Measurements from ENCODE around the gene CBFA2T2.
A peak's percentile ranks its signal among the peaks of the same experiment; 100 is the strongest.
"Not testable (repeated sequence)": the region's sequence is repeated elsewhere in the genome, so short reads cannot be mapped to it uniquely, and the experiment has no call there.

Gene CBFA2T2

DNA sequence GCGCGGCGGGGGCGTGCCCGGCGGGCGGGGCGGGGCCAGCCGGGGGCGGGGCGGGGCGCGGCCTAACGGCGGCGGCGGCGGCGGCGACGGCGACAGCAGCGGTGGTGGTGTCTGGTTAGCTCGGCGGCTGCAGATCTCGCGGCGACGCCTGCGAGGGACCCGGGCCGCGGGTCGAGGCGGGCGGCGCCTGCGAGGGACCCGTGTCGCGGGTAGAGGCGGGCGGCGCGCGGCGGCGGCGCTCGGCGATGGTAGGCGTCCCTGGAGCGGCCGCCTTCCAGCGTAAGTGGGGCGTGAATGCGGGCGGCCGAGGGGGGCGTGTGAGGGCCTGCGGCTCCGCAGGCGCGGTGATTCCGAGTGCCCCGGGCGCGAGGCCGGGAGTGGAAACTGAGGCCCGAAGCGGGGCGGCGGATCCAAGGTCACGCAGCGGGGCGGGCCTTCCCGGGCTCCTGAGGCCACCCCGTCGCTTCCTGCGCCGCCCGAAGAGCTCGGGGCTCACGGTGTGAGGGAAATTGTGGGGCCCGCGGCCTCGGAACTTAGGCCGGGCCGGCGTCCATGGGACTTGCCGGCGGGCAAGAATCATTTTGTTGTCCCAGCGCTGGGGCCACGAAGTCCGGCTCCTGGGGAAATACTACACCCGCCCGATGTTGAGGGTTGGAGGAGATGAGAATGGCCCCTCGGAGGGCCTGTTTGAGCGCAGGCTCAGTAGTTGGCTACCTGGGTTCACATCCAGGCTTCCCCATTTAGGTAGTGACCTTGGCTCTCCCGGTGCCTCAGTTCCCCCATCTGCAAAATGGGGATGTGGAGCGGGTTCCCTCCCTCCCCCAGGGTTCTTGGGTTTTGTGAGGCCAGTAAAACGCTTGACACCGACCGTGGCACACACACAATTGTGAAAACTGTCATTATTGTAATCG, at the start of gene CBFA2T2:
Gene CBFA2T2, plus strand, starts transcription at position 74 of the 911 bp plus-strand sequence. Its CDS starts 172 bp downstream, at position 246.
- peak in 28 of 56 donors; percentile 26 to 84 (median 71) for DNase-seq

DNA sequence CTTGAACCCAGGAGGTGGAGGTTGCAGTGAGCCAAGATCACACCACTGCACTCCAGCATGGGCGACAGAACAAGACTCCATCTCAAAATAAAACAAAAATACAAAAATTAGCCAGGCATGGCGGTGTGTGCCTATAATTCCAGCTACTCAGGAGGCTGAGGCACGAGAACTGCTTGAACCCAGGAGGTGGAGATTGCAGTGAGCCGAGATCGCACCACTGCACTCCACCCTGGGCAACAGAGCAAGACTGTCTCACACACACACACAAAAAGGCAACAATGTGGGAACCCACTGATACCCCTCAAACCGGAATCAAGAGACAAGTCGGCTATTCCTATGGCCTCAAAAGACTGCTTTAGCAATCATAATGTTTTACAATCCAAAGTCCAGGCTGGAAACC, 49.3 kb upstream of the CBFA2T2 start:
- not testable (repeated sequence) for DNase-seq

DNA sequence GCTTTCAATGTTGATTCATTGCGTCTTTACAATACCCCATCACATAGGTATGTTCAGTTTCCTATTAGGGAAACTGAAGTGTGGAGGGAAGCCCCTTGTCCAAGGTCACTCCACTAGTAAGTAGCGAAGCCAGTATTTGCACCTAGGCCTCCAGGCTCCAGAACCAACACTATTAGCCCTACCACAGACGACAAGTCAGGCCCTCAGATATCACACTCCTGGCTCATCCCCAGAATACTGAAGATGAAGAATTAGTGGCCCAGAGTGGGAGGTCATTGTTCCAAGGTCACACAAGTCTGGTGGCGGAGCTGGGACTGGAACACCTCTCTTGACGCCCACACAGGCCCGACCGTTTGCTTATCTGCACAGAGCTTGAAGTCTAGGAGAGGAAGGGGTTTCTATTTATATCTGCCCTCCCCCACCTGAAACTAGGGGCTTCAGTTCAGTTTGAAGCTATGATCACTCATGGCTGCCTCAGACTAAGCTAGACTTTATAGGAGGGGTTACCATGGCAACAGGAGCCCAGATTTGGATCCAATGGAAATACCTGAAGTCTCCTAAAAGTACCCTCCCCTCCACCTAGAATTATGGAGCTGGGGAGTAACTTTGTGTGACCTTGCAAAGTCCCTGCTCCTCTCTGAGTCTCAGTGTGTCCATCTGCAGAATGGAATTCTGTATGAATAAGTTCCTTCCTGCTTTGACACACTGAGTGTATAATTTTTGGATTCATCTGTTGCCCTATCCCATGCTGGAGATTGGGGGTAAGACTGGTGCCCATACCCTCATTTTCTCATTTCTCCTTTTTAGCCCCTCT, 48.5 kb upstream of the CBFA2T2 start:
- peak in 2 of 56 donors; percentile 13 to 28 for DNase-seq

DNA sequence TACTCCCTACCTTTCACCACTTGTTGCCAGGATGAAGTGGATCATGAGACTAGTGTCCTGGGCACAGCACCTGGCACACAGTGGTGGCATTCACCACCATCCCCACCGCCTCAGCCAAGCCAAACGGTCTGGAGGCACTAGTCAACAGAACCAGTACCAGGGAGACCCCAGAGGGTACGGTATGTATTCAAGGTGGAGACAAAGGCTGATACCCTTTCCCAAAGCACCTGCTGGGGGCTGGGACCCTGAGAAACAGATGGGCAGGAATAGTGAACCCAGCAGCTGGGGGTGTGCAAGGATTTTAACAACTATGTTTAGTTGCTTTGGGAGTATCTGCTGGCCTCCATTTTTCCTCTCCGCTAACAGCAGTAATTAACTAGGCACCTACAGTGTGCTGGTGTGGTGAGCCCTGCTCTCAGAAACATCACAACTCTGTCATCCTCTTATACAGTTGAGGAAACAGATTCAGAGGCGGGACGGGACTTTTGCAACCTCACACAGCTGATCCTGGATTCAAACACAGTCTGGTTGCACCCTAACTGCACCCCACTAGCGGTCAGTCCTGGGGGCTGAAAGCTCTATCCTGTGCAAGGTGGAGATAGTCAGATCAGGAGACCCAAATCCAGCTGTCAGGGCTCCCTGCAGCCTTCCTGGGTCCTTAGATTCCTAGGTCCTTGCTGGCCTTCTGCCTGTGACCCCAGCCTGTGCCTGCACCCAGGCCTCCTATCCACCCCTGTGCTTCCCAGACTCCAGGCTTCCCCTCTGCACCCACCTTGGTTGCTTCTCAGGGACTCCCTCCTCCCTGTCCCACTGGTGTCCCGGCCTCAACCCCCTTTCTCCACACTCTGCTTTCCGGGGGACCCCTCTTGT, 47.5 kb upstream of the CBFA2T2 start:
- DNase-seq = peak in 3 of 56 donors; percentile 7 to 23 (median 11)

DNA sequence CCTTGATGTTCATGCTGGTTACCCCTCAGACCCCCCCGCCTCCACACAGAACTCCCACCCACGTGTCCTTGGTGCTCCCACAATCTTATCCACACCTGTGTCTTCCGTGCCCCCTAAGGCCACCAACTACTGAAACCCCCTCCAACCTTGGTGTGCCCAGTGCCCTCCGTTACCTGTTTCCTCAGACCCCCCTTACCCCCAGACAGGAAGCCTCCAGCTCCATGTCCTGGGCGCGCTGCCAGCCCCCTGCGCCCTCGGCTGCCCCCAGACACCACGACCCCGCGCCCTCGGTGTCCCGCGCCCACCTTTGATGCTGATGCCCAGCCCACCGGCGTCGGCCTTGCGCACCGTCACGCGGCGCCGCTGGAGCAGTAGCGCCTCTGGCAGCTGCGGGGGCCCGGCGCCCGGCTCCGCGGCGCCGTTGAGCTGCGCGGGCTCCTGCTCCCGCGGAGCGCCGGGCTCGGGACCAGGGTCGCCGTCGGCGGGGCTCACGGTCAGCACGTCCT, 46.8 kb upstream of the CBFA2T2 start:
- DNase-seq = peak in 11 of 56 donors; percentile 10 to 56 (median 30)

DNA sequence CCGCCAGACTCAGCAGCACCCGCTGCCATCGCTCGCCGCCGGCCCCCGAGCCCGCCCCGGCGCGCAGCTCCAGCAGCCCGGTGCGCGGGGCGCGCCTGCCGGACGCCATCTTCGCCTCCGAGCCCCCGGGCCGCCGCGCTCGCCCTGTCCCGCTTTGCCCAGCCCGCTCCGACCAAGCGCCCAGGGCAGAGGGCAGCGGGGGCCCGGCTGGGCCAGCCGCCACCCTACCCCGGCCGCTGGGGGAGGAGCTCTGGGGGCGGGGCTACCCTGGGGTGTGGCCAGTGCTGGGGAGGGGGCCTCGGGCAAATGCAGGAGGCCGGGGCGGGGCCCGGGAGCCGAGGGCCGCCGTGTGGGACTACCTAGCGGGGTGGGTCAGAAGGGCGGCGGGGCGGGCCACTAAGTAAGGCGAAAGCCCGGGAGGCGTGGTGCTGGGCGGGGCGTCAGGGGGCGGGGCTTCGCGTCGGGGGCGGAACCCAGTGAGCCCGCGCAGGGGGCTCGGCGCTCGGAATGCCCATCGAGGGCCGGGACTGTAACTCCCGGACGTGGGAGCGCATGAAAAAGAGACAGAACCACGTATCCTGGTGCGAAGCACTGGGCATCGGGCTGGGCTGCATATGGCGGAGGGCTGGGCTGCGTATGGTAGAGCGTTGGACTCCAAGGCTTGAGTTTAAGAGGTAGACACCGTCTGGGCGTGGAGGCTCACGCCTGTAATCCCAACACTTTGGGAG, 46.2 kb upstream of the CBFA2T2 start, which contains the start of gene SNTA1:
Gene SNTA1, minus strand, starts transcription at position 252 of the 728 bp plus-strand sequence. Its CDS starts 143 bp downstream, at position 109.
- peak in 55 of 56 donors; percentile 26 to 90 (median 75) for DNase-seq

DNA sequence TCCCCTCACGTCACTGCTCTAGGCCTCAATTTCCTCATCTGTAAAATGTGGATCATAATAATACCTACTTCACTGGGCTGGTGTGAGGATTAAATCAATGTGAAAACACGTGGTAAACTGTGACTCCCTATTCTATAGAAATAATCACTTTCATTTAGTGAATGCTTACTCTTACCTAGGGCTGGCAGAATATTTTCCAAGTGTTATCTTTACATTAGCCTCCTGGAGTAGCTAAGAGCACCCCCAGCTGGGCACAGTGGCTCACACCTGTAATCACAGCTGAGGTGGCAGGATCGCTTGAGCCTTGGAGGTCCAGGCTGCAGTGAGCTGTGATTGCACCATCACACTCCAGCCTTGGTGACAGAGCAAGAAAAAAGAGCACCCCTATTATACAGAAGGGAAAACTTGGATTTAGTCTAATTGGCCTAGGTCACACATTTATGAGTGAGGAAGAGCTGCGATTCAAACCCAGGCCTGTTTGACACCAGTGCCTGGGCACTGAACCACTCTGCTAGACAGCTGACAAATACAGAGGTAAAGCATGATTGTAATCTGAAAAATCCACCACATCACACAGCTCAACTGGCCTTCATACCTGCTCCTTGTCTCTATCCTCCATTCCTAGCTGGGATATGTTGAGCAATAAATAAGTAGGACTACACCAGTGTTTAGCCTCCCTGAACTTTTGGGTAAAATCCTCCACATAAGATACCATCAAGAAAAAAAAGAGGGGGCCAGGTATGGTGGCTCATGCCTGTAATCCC, 44.9 kb upstream of the CBFA2T2 start:
- peak in 6 of 56 donors; percentile 4 to 20 (median 11) for DNase-seq

DNA sequence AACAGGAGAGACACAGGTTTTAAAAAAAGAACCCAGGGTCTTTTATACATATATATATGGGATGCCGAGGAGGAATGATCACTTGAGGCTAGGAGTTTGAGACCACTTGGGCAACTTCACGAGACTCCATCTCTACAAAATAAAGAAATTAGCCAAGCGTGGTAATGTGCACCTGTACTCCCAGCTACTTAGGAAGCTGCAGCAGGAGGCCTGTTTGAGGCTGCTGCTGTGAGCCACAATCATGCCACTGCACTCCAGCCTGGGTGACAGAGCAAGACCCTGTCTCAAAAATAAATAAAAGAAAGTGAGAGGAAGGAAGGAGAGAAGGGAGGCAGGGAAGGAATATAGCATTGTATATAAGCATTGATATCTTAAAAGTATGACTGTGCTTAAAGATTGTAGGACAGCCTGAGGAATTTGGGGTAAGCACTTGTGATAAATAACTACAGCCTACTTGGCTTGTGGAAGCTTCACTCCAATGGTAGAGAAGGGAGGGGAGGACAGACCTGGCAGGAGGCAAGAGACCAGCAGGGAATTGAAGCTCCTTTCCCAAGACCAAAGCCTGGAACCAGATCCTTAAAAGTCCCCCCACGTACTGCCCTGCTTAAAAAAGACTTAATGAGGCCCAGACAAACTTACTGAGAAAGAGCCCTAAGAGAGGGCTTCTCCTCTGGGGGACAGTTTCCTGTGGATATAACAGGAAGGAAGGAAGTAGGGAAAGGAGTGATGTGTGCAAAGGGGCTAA, 43.8 kb upstream of the CBFA2T2 start:
- DNase-seq = peak in 13 of 56 donors; percentile 5 to 61 (median 29)

DNA sequence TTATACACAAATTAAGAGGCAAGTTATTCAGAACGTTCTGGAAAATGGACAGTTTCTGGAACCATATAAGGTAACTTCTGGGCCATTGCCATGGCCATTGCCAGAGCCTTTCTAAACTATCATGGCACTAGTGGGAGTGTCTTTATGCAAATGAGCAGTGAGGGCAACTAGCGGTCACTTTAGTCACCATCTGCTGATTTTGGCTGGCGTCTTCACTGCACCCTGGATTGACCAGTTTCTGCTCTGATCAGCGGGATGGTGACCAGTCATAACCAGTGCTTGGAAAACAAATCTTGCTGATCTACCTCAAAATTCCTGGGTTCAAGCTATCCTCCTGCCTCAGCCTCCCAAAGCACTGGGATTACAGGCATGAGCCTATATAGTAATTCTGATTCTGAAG, 39.0 kb upstream of the CBFA2T2 start:
- no peak for DNase-seq

DNA sequence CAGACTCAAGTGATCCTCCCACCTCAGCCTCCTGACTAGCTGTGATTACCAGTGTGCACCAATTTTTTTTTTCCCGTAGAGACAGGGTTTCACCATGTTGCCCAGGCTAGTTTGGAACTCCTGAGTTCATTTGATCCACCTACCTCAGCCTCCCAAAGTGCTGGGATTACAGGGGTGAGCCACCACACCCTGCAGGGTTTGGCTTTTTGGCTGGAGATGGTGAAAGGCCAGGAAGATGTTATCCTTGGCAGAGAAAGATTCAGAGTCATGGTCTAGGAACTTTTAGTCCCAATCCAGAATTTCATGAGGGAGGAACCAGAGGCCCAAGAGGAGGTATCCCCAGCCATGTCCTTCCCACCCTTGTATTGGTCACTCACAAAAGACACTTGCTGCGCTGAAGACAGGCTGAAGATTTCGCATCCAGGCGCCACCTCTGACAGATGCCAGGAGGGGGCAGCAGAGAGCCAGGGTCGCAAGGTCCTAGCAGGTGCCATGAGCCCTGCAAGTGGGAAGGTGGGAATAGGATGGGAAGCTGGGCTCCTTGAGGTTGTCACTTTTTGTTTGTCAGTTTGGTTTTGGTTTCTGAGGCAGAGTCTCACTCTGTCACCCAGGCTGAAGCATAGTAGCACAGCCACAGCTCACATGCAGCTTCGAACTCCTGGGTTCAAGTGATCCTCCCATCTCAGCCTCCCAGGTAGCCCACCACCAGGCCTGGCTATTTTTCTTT, 32.8 kb upstream of the CBFA2T2 start:
- DNase-seq = peak in 54 of 56 donors; percentile 10 to 90 (median 68)

DNA sequence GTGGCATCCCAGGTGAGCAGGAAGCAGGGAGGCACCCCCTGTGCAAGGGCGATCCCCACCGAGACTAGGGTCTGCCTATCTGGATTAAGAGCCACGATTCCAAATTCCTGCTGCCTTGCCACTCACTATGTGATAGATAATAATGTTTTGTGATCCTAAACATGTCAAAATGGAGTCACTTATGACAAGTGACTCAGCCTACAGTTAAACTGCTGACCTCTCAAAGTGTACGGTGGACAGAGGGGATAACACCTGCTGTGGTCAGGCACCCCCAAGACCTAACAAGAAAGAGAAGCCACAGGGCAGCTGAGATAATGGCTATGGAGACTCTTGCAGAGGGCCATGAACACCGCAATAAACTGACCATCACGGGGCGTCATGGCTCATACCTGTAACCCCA, 30.3 kb upstream of the CBFA2T2 start:
- DNase-seq = no peak

DNA sequence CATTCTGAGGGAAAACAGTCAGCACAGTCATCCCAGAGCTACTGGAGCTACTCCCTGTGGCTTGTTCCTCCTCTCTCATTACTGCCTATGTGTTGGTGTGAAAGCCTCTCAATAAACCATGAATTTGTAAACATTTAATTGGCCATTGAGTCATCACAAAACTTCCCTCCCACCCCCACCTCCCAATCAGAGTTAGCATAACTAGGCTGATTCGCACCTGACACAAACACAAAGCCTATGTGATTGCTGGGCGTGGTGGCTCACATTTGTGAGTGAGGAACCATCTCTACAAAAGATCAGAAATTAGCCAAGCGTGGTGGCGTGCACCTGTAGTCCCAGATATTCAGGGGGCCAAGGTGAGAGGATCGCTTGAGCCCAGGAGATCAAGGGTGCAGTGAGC, 29.2 kb upstream of the CBFA2T2 start:
- no peak for DNase-seq

DNA sequence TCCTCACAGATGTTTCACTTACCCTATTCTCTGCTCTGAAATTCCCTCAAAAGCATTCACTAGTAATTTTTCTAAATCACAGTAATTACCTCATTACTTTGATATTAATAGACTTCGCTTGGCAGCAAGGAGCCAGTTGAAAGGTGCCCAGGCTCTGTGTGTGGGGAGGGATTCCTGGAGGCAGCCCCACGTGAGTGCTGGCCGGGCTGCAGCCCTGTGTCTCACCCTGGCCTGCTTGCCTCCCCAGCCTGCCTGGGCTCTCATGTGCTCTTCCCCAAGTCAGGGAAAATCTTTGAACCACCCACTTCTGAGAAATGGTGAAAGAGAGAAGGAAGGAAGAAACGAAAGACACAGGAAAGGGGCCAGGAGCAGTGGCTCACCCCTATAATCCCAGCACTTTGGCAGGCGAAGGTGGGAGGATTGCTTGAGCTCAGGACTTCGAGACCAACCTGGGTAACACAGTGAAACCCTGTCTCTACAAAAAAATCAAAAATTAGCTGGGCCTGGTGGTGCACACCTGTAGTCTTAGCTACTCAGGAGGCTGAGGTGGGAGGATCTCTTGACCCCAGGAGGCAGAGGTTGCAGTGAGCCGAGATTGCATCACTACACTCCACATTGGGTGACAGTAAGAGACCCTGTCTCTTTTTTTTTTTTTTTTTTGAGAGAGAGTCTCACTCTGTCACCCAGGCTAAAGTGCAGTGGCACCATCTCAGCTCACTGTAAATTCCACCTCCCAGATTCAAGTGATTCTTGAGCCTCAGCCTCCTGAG, 26.4 kb upstream of the CBFA2T2 start:
- peak in 9 of 56 donors; percentile 7 to 33 (median 15) for DNase-seq

DNA sequence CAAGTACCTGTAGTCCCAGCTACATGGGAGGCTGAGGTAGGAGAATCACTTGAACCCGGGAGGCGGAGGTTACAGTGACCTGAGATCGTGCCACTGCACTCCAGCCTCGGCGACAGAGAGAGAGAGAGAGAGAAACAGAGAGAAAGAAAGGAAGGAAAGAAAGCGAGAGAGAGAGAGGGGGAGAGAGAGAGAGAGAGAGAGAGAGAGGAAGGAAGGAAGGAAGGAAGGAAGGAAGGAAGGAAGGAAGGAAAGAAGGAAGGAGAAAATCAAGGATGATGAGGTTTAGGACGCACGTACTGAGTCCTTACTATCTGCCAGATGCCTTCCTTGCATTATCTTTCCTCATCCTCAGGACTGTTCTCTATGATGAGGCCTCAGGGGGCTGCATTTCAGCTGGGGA, 25.1 kb upstream of the CBFA2T2 start:
- DNase-seq = not testable (repeated sequence)

DNA sequence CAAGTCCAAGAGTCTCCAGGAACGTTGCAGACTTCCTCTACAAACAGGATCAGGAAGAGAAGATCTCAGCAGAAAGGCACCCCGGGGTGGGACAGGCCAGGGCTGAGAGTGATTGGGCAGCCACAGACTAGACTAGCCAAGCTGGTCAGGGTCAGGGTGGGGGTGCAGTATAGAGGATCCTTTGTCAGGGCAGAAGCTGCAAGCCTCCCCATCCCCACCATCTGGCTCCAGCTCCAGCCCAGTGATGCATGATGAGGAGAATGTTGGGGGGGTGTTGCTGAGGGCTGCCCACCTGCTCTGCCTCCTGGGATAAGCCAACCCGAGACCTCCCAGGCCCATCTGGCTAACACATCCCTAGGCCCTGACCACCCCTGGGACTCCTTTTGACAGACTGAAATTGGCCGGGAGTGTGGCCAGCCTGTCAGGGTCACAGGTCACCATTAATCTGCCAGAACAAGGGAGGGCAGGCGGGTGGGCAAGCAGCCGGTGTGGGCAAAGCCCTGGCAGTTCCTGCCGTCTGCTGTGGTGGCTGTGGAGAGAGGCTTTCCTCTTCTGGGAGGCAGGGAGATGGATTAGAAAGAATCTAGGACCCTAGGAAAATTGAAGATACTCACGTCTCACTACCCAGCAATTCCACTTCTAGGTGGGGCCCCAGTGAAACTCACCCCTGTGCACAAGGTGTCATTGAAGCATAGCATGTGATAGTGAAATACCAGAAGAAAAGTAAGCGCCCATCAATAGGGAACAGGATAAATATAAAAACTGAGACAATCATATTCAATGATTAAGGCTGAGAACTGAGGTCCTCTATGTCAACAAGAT, 24.2 kb upstream of the CBFA2T2 start:
- DNase-seq = peak in 54 of 56 donors; percentile 29 to 95 (median 80)

DNA sequence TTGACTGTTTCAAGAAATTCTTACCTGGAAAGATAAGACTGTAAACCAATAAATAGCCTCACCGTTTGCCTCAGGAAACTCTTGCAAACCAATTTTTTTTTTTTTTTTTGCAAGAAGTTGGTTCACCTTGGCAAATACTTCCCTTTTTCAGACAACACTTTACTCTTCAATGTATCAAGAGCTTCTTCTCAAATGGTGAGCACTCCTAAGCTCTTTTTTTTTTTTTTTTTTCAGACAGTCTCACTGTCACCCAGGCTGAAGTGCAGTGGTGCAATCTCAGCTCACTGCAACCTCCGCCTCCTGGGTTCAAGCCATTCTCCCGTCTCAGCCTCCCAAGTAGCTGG, 23.6 kb upstream of the CBFA2T2 start:
- DNase-seq = no peak

Data from nucleus accumbens (tissue), 56 donors.